ENCODE data around the gene RGL2. TPM values are rescaled to one million over a fixed set of nuclear protein-coding genes. Genes with fewer than 3 reads are reported as not detected.

RGL2 gene
- total and polyA plus RNA-seq, 2 donors (not counting 3 experiments of a cell fraction or from before 2014, with no cell fraction given), result 87.7 to 90.3 TPM

DNA sequence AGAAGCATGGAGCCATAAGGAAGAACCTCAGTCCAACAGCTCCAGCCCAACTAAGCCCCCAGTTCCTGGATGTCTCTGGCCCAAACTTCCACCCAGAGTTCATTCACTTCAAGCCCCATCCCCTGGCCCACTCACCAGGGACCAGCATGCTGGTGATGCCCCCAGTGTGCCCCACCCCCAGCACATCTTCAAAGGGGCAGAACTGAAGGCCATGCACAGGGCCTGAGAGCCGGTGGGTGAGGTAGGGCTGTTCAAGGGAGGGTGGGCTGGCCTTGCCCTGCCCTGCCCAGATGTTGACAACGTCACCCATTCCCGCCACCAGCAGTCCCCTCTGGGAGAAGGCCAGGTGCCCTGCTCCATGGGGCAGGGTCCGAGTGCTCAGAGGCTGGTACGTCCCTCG is 18.2 kb downstream of the RGL2 start:
- TF ChIP-seq GATA2 (IDR thresholded peaks at IDR 0.05; ENCODE audit: insufficient read depth, insufficient read length, low read depth, low read length) (no peak), FOS (IDR thresholded peaks at IDR 0.05; ENCODE audit: borderline replicate concordance, insufficient read depth, low read length) (no peak), POLR2AphosphoS5 (IDR thresholded peaks at IDR 0.05; ENCODE audit: insufficient read depth, low read depth, low read length) (no peak), EZH2 (IDR thresholded peaks at IDR 0.05; ENCODE audit: borderline replicate concordance, low read depth, low read length, severe bottlenecking) (no peak), MYC (IDR thresholded peaks at IDR 0.05; ENCODE audit: low read depth, low read length) (no peak), POLR2A (IDR thresholded peaks at IDR 0.05; ENCODE audit: low read depth, low read length) (no peak), MAX (IDR thresholded peaks at IDR 0.05; ENCODE audit: insufficient read depth, insufficient read length) (no peak), JUN (IDR thresholded peaks at IDR 0.05; ENCODE audit: borderline replicate concordance, insufficient read depth, insufficient read length, low read depth) (no peak)
- TF ChIP-seq, protein P1, sequence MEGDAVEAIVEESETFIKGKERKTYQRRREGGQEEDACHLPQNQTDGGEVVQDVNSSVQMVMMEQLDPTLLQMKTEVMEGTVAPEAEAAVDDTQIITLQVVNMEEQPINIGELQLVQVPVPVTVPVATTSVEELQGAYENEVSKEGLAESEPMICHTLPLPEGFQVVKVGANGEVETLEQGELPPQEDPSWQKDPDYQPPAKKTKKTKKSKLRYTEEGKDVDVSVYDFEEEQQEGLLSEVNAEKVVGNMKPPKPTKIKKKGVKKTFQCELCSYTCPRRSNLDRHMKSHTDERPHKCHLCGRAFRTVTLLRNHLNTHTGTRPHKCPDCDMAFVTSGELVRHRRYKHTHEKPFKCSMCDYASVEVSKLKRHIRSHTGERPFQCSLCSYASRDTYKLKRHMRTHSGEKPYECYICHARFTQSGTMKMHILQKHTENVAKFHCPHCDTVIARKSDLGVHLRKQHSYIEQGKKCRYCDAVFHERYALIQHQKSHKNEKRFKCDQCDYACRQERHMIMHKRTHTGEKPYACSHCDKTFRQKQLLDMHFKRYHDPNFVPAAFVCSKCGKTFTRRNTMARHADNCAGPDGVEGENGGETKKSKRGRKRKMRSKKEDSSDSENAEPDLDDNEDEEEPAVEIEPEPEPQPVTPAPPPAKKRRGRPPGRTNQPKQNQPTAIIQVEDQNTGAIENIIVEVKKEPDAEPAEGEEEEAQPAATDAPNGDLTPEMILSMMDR (IDR thresholded peaks at IDR 0.05; ENCODE audit: extremely low read depth in 1 of 2, insufficient read depth in 1 of 2, low read depth in 1 of 2, low read length in 2 of 2), result no peak
- intact Hi-C loops (cut with micrococcal nuclease) (loop anchor here (1.0 kb wide), 3 partner anchors 19 to 127 kb away; no protein-coding TSS in a partner anchor), dilution Hi-C loops (cut with MboI; ENCODE audit: extremely low pct_ligation_motif_present, low sequenced_read_pairs) (no loop called here)
- Histone ChIP-seq H3K9me1 (replicated peaks; ENCODE audit: control insufficient read depth, extremely low read depth, insufficient read depth, low read length) (no peaks in the 10 kb centered on the region), H3K4me3 (replicated peaks in 1 of 3; ENCODE audit: insufficient read depth in 1 of 3, low read depth in 1 of 3, low read length in 3 of 3) (no peak overlapping the region), H3K9ac (replicated peaks; ENCODE audit: extremely low read depth, insufficient read depth, low read length) (no peak overlapping the region), H3K36me3 (ENCODE audit: control insufficient read depth in 2 of 2, extremely low read depth in 1 of 2, insufficient read depth in 2 of 2, low read length in 2 of 2) (peaks cover 0 to 33% of the 10 kb centered on the region in 2 experiments), H3K4me2 (ENCODE audit: insufficient read depth, low read length) (no peak overlapping the region), H3K27me3 (ENCODE audit: control insufficient read depth in 2 of 2, insufficient read depth in 2 of 2, low read length in 2 of 2) (no peaks in the 10 kb centered on the region), H3K79me2 (ENCODE audit: control insufficient read depth, insufficient read depth, low read length) (peaks cover 3% of the 10 kb centered on the region), H2AFZ (ENCODE audit: low read depth, low read length) (no peak overlapping the region), H3K9me3 (replicated peaks; ENCODE audit: control insufficient read depth, insufficient read depth, low read length) (no peaks in the 10 kb centered on the region), H4K20me1 (replicated peaks; ENCODE audit: control insufficient read depth, extremely low read depth, insufficient read depth, low read length) (no peaks in the 10 kb centered on the region), H3K4me1 (ENCODE audit: control insufficient read depth, extremely low read depth, insufficient read depth, low read length) (peaks cover 12% of the 10 kb centered on the region), H3K27ac (ENCODE audit: insufficient read depth, low read depth, low read length) (no peak overlapping the region)
- FAIRE-seq (no peak), DNase-seq (ENCODE audit: low read depth, low spot score) (no peak)
- BruUV-seq (replicated peaks), result no TSS peak
- ChIA-PET CTCF (interaction anchor here (2.2 to 2.6 kb wide), 2 partner anchors 9 to 19 kb away, joined by 7 to 10 read pairs; partner anchors contain the start of genes PFDN6, RGL2 and WDR46), POLR2A (no interaction called here)

All from endothelial cell of umbilical vein (primary cell).